ENCODE measurements around the gene LRTM2.
A peak's percentile ranks its signal among the peaks of the same experiment; 100 is the strongest.

The LRTM2 gene

DNA sequence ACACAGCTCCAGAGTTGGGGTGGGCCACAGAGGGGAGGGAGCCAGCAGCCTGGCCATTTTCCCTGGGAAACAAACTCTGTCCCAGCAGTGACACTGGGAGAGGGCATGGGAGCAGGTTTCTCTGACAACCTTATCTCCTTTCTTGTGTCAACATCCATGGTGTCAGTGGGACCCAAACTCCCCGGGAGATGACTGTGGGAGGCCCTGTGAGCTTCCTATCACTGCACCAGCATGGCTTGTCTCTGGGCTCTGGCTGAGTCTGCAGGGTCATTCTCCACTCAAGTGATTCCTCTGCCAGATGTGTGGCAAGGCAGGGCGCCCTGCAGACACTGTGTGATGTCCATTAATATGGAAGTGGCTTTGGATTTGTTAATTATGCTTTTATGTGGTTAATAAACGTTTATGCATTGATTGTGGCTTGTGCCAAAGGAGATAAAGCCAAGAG is 10.1 kb downstream of the LRTM2 start:
- ChIA-PET CTCF (no interaction called here), POLR2A (no interaction called here)
- Histone ChIP-seq H3K27ac (ENCODE audit: extremely low read depth, low read depth, low read length) (no peak overlapping the region), H3K9me3 (ENCODE audit: control insufficient read depth, insufficient read depth, low read depth, low read length) (no peaks in the 10 kb centered on the region), H3K36me3 (ENCODE audit: control insufficient read depth in 2 of 2, insufficient read depth in 1 of 2, low read length in 2 of 2) (no peaks in the 10 kb centered on the region), H3K4me3 (ENCODE audit: low read depth, low read length) (no peak overlapping the region), H3K4me1 (ENCODE audit: control insufficient read depth, insufficient read depth, low read length) (no peaks in the 10 kb centered on the region)
- TF ChIP-seq ZNF791 (tag by site-specific recombination; IDR thresholded peaks at IDR 0.05), result no peak
- TF ChIP-seq ZNF19 (tag by site-specific recombination; IDR thresholded peaks at IDR 0.05; ENCODE audit: low read depth), result no peak
- peak; percentile 93 for TF ChIP-seq ZIC2 (tag by site-specific recombination; IDR thresholded peaks at IDR 0.05)
- TF ChIP-seq ZFHX2 (tag by site-specific recombination; conservative IDR thresholded peaks at IDR 0.05), result no peak
- peak; percentile 93 for TF ChIP-seq GLIS1 (tag by site-specific recombination; IDR thresholded peaks at IDR 0.05)
- TF ChIP-seq ZNF423 (tag by site-specific recombination; IDR thresholded peaks at IDR 0.05), result no peak

- no peaks in the 10 kb centered on the region for H3K4me1 ChIP-seq (ENCODE audit: control insufficient read depth, insufficient read depth, low read length)
- no peak for TF ChIP-seq ZNF558 (tag by site-specific recombination; IDR thresholded peaks at IDR 0.05)
- TF ChIP-seq REST (tag by site-specific recombination; IDR thresholded peaks at IDR 0.05), result peak; percentile 94
- CTCF ChIA-PET, result interaction anchor here (0.6 kb wide), 1 partner anchor 460 kb away, joined by 4 read pairs; no protein-coding TSS in a partner anchor
- H3K36me3 ChIP-seq (ENCODE audit: control insufficient read depth in 2 of 2, insufficient read depth in 1 of 2, low read length in 2 of 2), result no peaks in the 10 kb centered on the region
- no peaks in the 10 kb centered on the region for H3K9me3 ChIP-seq (ENCODE audit: control insufficient read depth, insufficient read depth, low read depth, low read length)
- H3K4me3 ChIP-seq (ENCODE audit: low read depth, low read length), result no peak overlapping the region
- POLR2A ChIA-PET, result no interaction called here
- H3K27ac ChIP-seq (ENCODE audit: extremely low read depth, low read depth, low read length), result no peak overlapping the region
These were observed 10.9 kb downstream of the LRTM2 start for GRCh38 chr12:1830981-1831963.

GRCh38 chr12:1832801-1833595 is 12.6 kb downstream of the LRTM2 start:
- ChIA-PET CTCF (interaction anchor here (0.8 kb wide), 1 partner anchor 24 kb away, joined by 3 read pairs; no protein-coding TSS in a partner anchor), POLR2A (no interaction called here)
- TF ChIP-seq ZNF10 (tag by site-specific recombination; IDR thresholded peaks at IDR 0.05) (no peak), ZNF701 (tag by site-specific recombination; IDR thresholded peaks at IDR 0.05) (no peak), ZNF398 (tag by site-specific recombination; IDR thresholded peaks at IDR 0.05) (no peak), ZNF560 (tag by site-specific recombination; IDR thresholded peaks at IDR 0.05; ENCODE audit: borderline replicate concordance) (no peak), ZNF501 (tag by site-specific recombination; IDR thresholded peaks at IDR 0.05) (no peak), ZNF366 (tag by site-specific recombination; conservative IDR thresholded peaks at IDR 0.05) (no peak), ZNF133 (tag by site-specific recombination; IDR thresholded peaks at IDR 0.05) (no peak), ZFP3 (tag by site-specific recombination; IDR thresholded peaks at IDR 0.05; ENCODE audit: low read depth) (no peak), ZNF677 (tag by site-specific recombination; IDR thresholded peaks at IDR 0.05) (no peak), TCF7L2 (IDR thresholded peaks at IDR 0.05; ENCODE audit: borderline replicate concordance, low read depth, low read length) (no peak), KLF9 (tag by site-specific recombination; IDR thresholded peaks at IDR 0.05; ENCODE audit: low read depth) (no peak), KLF8 (tag by site-specific recombination; IDR thresholded peaks at IDR 0.05) (no peak), ZNF529 (tag by site-specific recombination; IDR thresholded peaks at IDR 0.05; ENCODE audit: insufficient replicate concordance) (no peak), ZNF324 (tag by site-specific recombination; IDR thresholded peaks at IDR 0.05) (no peak), ZNF138 (tag by site-specific recombination; IDR thresholded peaks at IDR 0.05; ENCODE audit: borderline replicate concordance) (no peak)
- TF ChIP-seq, protein P1, sequence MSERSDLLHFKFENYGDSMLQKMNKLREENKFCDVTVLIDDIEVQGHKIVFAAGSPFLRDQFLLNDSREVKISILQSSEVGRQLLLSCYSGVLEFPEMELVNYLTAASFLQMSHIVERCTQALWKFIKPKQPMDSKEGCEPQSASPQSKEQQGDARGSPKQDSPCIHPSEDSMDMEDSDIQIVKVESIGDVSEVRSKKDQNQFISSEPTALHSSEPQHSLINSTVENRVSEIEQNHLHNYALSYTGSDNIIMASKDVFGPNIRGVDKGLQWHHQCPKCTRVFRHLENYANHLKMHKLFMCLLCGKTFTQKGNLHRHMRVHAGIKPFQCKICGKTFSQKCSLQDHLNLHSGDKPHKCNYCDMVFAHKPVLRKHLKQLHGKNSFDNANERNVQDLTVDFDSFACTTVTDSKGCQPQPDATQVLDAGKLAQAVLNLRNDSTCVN (tag by site-specific recombination; optimal IDR thresholded peaks at IDR 0.05), result no peak
- H3K9me3 ChIP-seq (ENCODE audit: control insufficient read depth, insufficient read depth, low read depth, low read length), result no peaks in the 10 kb centered on the region
- no peaks in the 10 kb centered on the region for H3K4me1 ChIP-seq (ENCODE audit: control insufficient read depth, insufficient read depth, low read length)
- H3K4me3 ChIP-seq (ENCODE audit: low read depth, low read length), result no peak overlapping the region
- no peaks in the 10 kb centered on the region for H3K36me3 ChIP-seq (ENCODE audit: control insufficient read depth in 2 of 2, insufficient read depth in 1 of 2, low read length in 2 of 2)
- H3K27ac ChIP-seq (ENCODE audit: extremely low read depth, low read depth, low read length), result no peak overlapping the region
